ENCODE data around the gene FBN3. TPM values are rescaled to one million over a fixed set of nuclear protein-coding genes. Genes with fewer than 3 reads are reported as not detected.
"Not testable (repeated sequence)": the region's sequence is repeated elsewhere in the genome, so short reads cannot be mapped to it uniquely, and the experiment has no call there.

FBN3 gene
- polyA plus RNA-seq, 1 experiment: not detected

DNA sequence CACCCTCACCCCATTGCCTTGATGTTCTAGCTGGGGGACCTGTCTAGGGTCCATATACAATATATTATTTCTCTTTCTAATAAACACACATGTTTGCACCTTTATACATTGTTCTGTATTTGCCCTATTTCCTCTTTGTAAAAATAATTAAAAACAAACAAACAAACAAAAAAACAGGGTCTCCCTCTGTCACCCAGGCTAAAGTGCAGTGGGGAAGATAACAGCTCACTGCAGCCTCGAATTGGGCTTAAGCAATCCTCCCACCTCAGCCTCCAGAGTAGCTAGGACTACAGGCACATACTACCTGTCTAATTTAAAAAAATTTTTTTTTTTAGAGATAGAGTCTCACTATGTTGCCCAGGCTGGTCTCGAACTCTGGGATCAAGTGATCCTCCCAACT is 5.9 kb upstream of the FBN3 start:
- Histone ChIP-seq H3K9me3 (ENCODE audit: control insufficient read depth, insufficient read depth, low read length) (no peaks in the 10 kb centered on the region), H3K27ac (ENCODE audit: low read depth, low read length) (no peak overlapping the region), H3K4me3 (ENCODE audit: low read depth, low read length) (no peak overlapping the region), H3K27me3 (ENCODE audit: control insufficient read depth, insufficient read depth, low read length) (peaks cover 12% of the 10 kb centered on the region)
- POLR2A ChIA-PET: interaction anchor here (0.7 kb wide), 1 partner anchor 212 kb away, joined by 3 read pairs; the partner anchor contains the start of gene TIMM44
- no peak for DNase-seq (ENCODE audit: low read depth, low spot score)
- CTCF ChIA-PET: interaction anchor here (0.6 to 1.8 kb wide), 5 partner anchors 97 to 928 kb away, joined by 3 to 4 read pairs (median 3); no protein-coding TSS in a partner anchor
- TF ChIP-seq, protein P1, sequence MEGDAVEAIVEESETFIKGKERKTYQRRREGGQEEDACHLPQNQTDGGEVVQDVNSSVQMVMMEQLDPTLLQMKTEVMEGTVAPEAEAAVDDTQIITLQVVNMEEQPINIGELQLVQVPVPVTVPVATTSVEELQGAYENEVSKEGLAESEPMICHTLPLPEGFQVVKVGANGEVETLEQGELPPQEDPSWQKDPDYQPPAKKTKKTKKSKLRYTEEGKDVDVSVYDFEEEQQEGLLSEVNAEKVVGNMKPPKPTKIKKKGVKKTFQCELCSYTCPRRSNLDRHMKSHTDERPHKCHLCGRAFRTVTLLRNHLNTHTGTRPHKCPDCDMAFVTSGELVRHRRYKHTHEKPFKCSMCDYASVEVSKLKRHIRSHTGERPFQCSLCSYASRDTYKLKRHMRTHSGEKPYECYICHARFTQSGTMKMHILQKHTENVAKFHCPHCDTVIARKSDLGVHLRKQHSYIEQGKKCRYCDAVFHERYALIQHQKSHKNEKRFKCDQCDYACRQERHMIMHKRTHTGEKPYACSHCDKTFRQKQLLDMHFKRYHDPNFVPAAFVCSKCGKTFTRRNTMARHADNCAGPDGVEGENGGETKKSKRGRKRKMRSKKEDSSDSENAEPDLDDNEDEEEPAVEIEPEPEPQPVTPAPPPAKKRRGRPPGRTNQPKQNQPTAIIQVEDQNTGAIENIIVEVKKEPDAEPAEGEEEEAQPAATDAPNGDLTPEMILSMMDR (IDR thresholded peaks at IDR 0.05; ENCODE audit: low read depth, low read length): no peak

DNA sequence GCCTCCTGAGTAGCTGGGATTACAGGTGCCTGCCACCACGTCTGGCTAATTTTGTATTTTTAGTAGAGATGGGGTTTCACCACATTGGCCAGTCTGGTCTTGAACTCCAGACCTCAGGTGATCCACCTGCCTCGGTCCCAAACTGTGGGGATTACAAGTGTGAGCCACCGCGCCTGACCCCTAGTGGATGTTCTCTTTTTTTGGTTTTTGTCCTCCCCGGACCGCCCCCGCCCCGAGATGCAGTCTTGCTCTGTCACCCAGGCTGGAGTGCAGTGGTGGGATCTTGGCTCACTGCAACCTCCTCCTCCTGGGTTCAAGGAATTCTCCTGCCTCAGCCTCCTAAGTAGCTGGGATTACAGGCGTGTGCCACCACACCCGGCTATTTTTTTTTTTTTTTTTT is 4.6 kb upstream of the FBN3 start:
- TF ChIP-seq, protein P1 (IDR thresholded peaks at IDR 0.05; ENCODE audit: low read depth, low read length): 0 out of 2 replicates have a peak, but pooled peaks have one; percentile 2
- DNase-seq (ENCODE audit: low read depth, low spot score); POLR2A ChIA-PET; H3K4me3 ChIP-seq (ENCODE audit: low read depth, low read length); H3K9me3 ChIP-seq (ENCODE audit: control insufficient read depth, insufficient read depth, low read length); H3K27ac ChIP-seq (ENCODE audit: low read depth, low read length): not testable (repeated sequence)
- CTCF ChIA-PET: interaction anchor here (1.0 to 1.8 kb wide), 3 partner anchors 98 to 236 kb away, joined by 3 to 5 read pairs (median 4); no protein-coding TSS in a partner anchor
- peaks cover 18% of the 10 kb centered on the region for H3K27me3 ChIP-seq (ENCODE audit: control insufficient read depth, insufficient read depth, low read length)

DNA sequence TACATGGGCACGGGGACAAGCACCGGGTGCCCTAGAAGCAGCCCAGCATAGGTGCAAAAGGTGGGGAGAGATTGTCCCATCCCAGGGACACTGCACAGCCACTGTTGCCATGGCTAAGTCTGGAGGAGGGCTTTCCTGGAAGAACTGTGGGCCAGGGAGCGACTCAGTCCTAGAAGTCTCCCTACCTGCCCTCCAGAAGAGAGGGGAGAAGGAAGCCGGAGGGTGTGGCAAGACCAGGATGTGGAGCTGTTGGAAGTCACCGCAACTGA is 2.3 kb upstream of the FBN3 start:
- Histone ChIP-seq H3K4me3 (ENCODE audit: low read depth, low read length) (no peak overlapping the region), H3K27me3 (ENCODE audit: control insufficient read depth, insufficient read depth, low read length) (peaks cover 35% of the 10 kb centered on the region), H3K9me3 (ENCODE audit: control insufficient read depth, insufficient read depth, low read length) (no peaks in the 10 kb centered on the region), H3K27ac (ENCODE audit: low read depth, low read length) (no peak overlapping the region)
- DNase-seq (ENCODE audit: low read depth, low spot score): no peak
- TF ChIP-seq, protein P1 (IDR thresholded peaks at IDR 0.05; ENCODE audit: low read depth, low read length): no peak
- CTCF ChIA-PET: no interaction called here
- POLR2A ChIA-PET: no interaction called here

DNA sequence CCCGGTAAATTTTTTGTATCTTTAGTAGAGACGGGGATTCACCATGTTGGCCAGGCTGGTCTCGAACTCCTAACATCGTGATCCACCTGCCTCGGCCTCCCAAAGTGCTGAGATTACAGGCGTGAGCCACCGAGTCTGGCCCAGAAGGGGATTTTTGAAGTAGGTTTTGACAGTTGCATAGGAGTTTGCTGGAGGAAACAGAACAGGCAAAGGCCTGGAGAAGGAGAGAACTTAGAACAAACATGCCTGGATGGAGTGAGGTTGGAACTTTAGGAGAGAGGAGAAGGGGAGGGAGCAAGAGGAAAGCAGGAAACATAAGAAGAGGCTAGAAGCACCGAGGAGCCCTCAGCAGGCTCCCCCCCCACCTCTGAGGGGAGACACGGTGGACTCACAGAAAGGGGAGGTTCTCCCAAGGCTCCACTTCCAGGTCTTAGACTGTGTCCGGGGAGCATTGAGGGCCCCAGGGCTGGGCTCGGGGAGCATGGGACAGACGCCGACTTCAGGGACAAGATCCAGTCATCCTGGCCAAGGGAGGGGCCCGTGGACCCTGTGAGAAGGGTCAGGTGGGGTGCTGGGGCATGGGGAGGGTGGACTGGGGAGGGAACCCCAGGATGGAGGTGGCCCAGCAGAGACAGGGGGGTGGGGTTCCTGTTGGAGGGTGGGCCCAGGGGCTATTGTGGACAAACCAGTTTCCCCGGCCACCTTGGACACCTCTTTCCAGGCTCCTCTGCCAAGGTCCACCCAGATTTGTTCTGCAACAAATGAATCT is 1.8 kb upstream of the FBN3 start:
- POLR2A ChIA-PET: no interaction called here
- CTCF ChIA-PET: interaction anchor here (0.6 kb wide), 1 partner anchor 145 kb away, joined by 3 read pairs; no protein-coding TSS in a partner anchor
- Histone ChIP-seq H3K27me3 (ENCODE audit: control insufficient read depth, insufficient read depth, low read length) (peaks cover 35% of the 10 kb centered on the region), H3K9me3 (ENCODE audit: control insufficient read depth, insufficient read depth, low read length) (no peaks in the 10 kb centered on the region), H3K4me3 (ENCODE audit: low read depth, low read length) (no peak overlapping the region), H3K27ac (ENCODE audit: low read depth, low read length) (no peak overlapping the region)
- TF ChIP-seq, protein P1 (IDR thresholded peaks at IDR 0.05; ENCODE audit: low read depth, low read length): no peak
- no peak for DNase-seq (ENCODE audit: low read depth, low spot score)

DNA sequence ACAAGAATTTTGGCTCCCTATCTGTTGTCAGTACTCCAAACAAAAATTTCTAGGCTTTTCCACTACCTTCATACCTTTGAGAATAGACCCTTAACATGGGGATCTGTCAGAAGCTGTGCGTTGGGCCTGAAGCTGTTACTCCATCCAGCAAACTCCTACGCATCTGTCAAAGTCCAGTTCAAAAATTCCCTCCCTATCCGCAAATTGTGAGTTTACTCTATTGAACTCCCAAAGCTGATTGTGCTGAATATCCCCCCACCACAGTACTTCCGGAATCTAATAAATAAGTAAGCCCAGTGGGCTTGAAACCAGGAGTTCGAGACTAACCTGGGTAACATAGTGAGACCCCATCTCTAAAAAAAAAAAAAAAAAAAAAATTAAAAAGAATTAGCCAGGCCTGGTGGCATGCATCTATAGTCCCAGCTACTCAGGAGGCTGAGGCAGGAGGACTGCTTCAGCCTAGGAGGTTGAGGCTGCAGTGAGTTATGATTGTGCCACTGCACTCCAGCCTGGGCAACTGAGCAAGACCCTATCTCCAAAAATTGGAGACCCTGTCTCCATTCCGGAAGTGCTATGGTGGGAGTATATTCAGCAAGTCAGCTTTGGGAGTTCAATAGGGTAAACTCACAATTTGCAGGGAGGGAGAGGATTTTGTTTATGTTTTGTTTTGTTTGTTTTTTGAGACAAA is 930 bp upstream of the FBN3 start:
- Histone ChIP-seq H3K4me3 (ENCODE audit: low read depth, low read length) (no peak overlapping the region), H3K9me3 (ENCODE audit: control insufficient read depth, insufficient read depth, low read length) (no peaks in the 10 kb centered on the region), H3K27me3 (ENCODE audit: control insufficient read depth, insufficient read depth, low read length) (peaks cover 35% of the 10 kb centered on the region), H3K27ac (ENCODE audit: low read depth, low read length) (no peak overlapping the region)
- TF ChIP-seq, protein P1 (IDR thresholded peaks at IDR 0.05; ENCODE audit: low read depth, low read length): no peak
- POLR2A ChIA-PET: no interaction called here
- DNase-seq (ENCODE audit: low read depth, low spot score): no peak
- CTCF ChIA-PET: interaction anchor here (0.6 to 1.0 kb wide), 3 partner anchors 144 to 610 kb away, joined by 3 to 5 read pairs (median 3); no protein-coding TSS in a partner anchor

Data from AG04450 (cell line).